Esophagus muscularis mucosa (tissue), 3 donors: Measurements from ENCODE around the gene DHRS12.

Experiments used
- POLR2A ChIP-seq: fragments of 450-650 bp; IDR thresholded peaks from one replicate; pipeline ENCODE4 v1.6.1; 2017; ENCODE audit warnings: antibody characterized with exemption, moderate library complexity, mild to moderate bottlenecking, low read depth
- POLR2AphosphoS5 ChIP-seq, 2 donors: sonication (generic); formaldehyde crosslinking; IDR thresholded peaks; one replicate each; pipeline ENCODE4 v1.6.1; 2017; ENCODE audit warnings: antibody characterized with exemption in 2 of 2
- TF ChIP-seq, protein P1 (sequence below), 3 experiments: fragments of 200-600 bp in 2 of 3; fragments of 450-650 bp in 1 of 3; sonication (generic) in 2 of 3; IDR thresholded peaks; one replicate each; pipeline ENCODE4 v1.5.1; 2017 to 2019; ENCODE audit warnings: antibody characterized with exemption in 3 of 3, mild to moderate bottlenecking in 2 of 3, moderate library complexity in 1 of 3

DNA sequence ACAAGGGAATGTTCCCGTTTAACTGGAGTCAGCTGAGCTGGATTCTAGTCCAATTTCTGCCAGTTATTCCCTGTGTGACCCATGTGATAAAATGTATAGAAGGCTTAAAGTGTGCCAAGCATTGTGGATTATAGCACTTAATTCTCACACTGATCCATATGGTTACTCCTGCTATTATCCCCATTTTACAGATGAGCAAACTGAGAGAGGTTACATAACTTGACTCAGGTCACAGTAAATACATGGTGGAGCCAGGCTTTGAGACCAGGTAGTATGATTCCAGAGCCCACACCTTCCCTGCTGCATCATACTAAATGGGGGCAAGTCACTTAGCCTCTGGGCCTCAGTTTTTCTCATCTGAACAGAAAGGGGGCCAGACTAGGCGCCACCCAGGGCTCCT, 2.0 kb upstream of the DHRS12 start:
- TF ChIP-seq, protein P1, sequence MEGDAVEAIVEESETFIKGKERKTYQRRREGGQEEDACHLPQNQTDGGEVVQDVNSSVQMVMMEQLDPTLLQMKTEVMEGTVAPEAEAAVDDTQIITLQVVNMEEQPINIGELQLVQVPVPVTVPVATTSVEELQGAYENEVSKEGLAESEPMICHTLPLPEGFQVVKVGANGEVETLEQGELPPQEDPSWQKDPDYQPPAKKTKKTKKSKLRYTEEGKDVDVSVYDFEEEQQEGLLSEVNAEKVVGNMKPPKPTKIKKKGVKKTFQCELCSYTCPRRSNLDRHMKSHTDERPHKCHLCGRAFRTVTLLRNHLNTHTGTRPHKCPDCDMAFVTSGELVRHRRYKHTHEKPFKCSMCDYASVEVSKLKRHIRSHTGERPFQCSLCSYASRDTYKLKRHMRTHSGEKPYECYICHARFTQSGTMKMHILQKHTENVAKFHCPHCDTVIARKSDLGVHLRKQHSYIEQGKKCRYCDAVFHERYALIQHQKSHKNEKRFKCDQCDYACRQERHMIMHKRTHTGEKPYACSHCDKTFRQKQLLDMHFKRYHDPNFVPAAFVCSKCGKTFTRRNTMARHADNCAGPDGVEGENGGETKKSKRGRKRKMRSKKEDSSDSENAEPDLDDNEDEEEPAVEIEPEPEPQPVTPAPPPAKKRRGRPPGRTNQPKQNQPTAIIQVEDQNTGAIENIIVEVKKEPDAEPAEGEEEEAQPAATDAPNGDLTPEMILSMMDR (IDR thresholded peaks at IDR 0.05) = no peak
- no peak for TF ChIP-seq POLR2A
- no peak for TF ChIP-seq POLR2AphosphoS5 (IDR thresholded peaks at IDR 0.05)
